Measurements from ENCODE around the gene ALOX15.
A peak's percentile ranks its signal among the peaks of the same experiment; 100 is the strongest.

- TF ChIP-seq CTCF (IDR thresholded peaks at IDR 0.05 in 2 of 3, conservative IDR thresholded peaks at IDR 0.05 in 1 of 3; ENCODE audit: insufficient read depth in 2 of 3, low read depth in 1 of 3, low read length in 3 of 3) (no peak), ZFX (CRISPR knock-in tag; IDR thresholded peaks at IDR 0.05) (no peak), JUNB (CRISPR knock-in tag; conservative IDR thresholded peaks at IDR 0.05) (no peak), CHD4 (IDR thresholded peaks at IDR 0.05; ENCODE audit: insufficient read depth, insufficient replicate concordance, low read depth, low read length, poor library complexity, severe bottlenecking) (no peak), ZNF766 (CRISPR knock-in tag; conservative IDR thresholded peaks at IDR 0.05) (no peak), STAG1 (CRISPR knock-in tag; IDR thresholded peaks at IDR 0.05; ENCODE audit: borderline replicate concordance) (no peak), ZNF57 (CRISPR knock-in tag; IDR thresholded peaks at IDR 0.05) (no peak), CEBPB (tag; IDR thresholded peaks at IDR 0.05) (no peak), ZBTB7A (IDR thresholded peaks at IDR 0.05; ENCODE audit: borderline replicate concordance, control insufficient read depth, low read depth, low read length) (no peak), SRSF9 (IDR thresholded peaks at IDR 0.05; ENCODE audit: borderline replicate concordance, low read depth, low read length) (no peak), EGR1 (conservative IDR thresholded peaks at IDR 0.05) (no peak)
- TF ChIP-seq, protein P1, sequence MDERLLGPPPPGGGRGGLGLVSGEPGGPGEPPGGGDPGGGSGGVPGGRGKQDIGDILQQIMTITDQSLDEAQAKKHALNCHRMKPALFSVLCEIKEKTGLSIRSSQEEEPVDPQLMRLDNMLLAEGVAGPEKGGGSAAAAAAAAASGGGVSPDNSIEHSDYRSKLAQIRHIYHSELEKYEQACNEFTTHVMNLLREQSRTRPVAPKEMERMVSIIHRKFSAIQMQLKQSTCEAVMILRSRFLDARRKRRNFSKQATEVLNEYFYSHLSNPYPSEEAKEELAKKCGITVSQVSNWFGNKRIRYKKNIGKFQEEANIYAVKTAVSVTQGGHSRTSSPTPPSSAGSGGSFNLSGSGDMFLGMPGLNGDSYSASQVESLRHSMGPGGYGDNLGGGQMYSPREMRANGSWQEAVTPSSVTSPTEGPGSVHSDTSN (CRISPR knock-in tag; IDR thresholded peaks at IDR 0.05; ENCODE audit: low read depth) = no peak
- TF ChIP-seq, protein P1 (tag; conservative IDR thresholded peaks at IDR 0.05; ENCODE audit: low read depth) = peak; percentile 31; the same call in 1 of the 2 replicates
Observed at GRCh38 chr17:4601326-4601725, 40.2 kb downstream of the ALOX15 start.

All from K562 (cell line).